Stimulated activated CD4-positive, alpha-beta T cell treated with anti-CD3 and anti-CD28 coated beads, Interleukin-4, amount 100 ng/mL, for 48 hours (primary cell): ENCODE data around the gene TRIM9.

ENCODE experiments used
- DNase-seq, 2 donors: peaks; one replicate each; pipeline ENCODE4 v3.0.0-alpha.2; 2020; ENCODE audit warnings: low read depth in 2 of 2

Gene TRIM9

DNA sequence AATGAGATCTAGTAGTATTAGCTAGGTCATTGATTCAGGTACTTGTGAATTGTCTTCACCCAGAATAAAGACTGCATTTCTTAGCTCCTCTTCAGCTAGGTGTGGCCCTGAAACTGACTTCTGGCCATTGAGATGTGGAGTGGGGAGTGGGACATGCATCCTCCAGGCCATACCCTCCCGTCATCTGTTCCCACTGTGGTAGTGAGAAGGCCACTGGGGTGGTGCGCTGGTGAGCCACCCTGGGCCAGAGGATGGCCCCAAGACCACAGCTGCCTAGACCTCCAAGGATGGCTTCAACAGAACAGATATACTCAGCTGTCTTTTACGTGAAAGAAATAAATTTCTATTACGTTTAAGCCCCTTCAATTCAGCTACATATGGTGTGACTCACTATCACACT, 36.5 kb downstream of the TRIM9 start:
- DNase-seq = no peak

DNA sequence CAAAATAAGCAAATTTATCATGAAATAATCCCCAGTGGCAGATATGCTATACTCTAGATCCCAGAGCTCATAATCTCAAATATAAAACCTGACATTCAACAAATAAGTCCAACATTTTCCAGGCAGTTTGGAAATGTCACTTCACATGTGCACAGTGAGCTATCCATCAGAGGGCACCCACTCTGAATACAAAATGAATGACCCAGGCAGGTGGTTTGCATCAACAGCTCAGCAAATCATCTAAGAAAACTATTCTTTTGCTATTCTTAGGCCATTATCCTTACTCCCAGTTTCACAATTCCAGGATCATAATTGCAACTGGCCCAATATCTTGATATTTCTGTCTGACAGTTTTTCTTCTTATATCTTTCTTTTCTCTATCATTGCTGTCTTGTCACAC, 38.5 kb downstream of the TRIM9 start:
- DNase-seq = no peak

DNA sequence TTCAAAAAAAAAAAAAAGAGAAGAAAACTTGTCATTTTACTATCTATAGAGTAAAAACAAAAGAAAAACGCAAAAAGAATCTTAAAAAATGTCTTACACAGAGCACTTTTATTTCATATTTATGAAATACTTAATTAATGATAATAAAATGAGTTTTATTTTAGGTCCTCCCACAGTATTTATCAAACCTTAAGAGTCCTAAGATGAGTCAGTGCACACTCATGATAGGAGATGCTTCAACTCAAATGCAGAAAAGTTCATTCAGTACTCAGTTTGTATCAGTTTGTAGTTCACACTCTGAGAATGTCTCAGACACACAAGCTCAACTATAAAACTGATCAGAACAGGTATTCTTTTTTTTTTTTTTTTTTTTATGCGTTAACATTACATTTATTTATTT, 41.7 kb downstream of the TRIM9 start:
- DNase-seq = no peak

DNA sequence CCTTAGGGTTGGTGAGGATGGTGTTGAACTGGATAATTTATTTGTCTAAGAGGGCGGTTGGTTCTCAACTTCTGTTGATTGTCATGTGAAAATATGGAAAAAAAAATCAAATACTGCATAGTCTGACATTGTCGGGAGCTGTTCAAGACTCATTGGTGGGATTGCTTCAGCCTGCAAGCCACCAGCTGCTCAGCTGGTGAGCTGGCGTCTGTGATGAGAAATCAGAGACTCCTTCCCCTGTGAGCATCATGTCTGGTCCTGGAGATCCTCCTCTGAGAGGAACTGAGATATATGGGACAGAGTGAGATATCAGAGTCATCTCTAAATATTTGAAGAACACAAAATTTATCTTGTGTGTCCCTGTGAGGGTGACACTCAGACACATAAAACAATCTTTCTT, 49.9 kb downstream of the TRIM9 start:
- DNase-seq = no peak

DNA sequence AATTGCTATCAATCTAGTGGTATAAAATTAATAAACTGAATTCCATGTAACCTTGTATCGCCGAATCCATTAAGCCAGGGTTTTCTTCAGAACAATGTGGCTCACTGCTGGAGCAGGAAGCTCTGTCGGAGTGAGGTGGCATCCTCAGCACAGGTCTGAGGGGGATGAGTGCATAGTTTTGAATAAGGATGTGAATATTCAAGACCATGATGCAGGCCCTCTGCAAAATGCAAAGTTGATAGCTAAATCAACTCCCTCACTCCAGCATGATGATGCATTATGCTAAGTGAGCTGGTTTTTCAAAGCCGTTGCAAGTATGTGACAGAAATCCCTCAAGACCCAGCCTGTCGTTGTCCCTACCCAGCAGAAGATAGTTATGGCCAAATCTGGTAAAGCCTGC, 53.0 kb downstream of the TRIM9 start:
- no peak for DNase-seq

DNA sequence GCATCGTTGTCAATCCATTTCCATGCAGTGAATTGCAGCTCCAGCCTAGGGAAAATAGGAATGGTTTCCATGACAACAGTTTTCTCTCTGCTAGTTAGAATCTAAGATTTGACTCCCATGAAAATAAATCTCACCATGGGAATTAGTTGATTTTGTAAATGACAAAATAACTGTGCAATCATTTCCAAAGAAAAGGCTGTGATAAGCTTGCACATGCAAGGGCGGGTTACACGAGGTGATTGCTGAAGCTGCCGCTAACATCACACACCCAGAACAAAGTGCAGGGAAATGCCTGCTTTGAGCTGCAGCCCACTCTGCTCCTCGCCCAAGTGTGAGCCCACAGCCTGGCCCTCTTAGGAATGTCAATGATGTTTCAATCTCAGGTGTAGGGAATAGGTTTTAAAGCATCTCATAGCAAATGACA, 53.8 kb downstream of the TRIM9 start:
- DNase-seq = no peak

DNA sequence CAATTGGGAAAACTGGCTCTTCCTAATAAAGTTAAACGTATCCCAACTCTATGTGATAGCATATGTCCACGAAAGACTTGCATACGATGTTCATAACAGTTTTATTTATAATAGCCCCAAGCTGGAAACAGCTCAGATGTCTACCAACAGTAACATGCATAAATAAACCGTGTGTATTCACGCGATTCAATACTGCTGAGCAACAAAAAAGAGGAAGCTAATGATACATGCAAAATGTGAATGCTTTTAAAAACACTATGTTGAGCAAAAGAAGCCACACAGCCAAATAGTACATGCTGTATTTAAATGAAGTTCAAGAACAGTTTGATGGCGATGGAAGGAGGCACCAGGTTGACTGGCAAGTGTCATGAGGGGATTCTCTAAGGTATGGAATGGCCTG, 55.7 kb downstream of the TRIM9 start:
- DNase-seq = no peak

DNA sequence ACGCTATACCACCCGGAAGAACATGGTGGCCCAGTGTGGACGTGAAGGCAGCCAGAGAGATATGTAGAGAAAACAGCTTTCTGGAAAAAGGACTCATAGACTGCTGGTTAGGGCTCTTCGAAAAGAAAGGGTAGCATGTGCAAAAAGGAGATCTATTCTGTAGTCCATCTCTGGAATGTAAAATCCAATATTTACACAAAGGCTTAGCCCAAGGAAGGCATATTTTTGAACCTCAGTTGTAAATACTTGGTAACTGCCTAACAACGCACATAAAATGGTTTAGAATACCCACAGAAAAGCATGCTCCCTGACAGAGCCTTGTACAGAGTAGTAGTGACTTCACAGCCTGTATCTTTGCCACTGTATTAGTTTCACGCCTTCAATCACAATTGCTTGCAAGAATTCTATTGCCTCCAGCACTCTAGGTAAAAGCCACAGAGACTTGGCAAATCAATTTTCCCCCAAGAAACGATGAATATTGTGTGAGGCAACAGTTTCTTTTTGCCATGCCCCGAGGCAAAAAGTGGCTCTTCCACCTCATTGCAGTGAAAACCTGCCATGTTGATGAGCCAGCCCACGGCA, 59.2 kb downstream of the TRIM9 start:
- DNase-seq = no peak

DNA sequence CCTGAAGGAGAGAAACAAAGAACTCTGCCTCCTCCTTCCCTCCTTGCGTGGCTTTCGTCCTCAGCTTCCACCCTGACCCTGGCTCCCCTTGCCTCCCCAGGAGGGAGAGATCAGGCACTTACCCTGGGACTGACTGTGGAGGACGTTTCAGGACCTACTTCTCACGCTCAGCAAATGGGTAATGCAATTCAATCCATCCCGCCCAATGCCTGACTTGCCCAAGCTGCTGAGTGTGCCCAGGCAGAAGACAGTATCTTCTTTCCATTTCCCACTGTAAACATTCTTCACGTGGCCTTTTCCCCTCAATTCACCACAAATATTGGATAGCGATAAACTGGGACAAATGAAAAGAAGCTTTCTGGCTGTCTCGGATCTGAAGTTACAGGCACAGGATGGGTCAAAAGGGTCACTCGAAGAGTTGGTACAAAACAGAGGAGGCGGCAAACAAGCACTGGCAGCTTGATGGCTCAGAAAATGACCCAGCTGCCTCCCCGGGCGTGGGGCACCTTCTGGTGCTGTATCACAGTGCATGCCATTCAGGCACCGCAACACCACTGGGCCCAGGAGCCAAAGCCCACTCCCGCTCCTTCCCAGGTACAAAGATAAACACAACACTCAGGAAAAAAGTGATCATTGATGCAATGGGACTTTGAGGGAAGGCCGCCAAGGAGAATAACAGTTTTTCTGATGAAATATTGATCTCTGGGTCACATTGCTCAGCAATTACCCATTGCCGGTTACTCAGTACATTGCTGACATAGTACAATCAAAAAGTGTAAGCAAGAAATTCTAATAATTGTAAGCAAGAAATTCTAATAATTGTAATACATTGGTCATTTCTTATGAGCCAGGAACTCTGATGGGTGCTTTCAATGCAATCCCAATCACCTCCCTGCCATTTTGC, 65.8 kb downstream of the TRIM9 start:
- DNase-seq = no peak

DNA sequence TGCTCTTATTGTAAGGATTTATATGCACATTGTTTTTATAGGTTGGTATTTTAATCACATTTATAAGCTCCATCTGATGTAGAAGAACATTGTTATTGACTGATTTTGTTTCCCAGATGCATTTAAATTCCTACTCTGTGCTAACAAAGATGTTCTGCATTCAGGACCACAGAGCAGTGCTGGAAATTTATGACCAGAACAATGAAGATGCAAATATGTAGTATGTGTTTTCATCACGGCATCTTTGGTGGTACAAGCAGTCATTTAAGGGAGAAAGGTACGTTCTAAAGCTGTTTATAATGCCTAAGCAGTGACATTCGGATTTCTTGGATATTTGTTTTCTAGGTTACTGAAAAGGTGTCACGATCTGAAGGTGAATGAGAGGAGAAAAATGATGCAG, 66.5 kb downstream of the TRIM9 start:
- no peak for DNase-seq

DNA sequence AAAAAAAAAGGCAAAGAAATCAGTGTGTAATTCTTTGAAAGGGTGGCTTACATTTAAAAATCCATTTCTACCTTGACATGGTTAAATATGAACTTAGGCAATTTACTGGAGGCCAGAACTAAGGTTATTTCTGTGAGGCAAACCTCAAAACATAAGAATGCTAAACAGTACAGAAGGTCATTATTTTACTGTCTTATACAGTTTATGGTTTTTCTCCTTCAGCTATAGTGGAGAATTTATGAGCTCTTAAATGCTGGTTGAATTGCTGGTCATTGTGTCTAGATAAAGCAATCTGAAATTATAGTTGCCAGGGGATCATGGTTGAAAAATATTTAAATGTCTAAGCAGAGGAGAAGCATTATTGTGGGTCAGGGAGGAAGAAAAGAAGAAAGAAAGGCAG, 70.5 kb downstream of the TRIM9 start:
- DNase-seq = no peak

DNA sequence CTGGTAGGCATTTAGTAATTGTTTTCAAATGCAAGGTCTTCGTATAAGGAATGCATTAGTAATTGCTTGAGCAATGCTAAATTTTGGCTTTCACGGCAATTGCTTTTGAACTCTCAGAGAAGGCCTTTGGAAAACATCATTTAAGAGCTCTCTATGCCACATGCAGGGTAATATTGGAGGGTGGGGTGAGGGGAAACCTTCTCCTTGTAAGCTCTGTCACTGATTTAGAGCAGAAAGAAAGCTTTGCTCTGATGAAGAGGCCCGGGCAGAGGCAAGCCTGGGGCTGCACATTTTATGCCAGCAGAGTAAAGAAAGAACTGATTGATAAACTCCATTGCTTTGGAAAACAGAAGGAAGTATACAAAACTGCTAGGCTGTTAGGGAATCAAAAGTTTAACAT, 70.9 kb downstream of the TRIM9 start:
- DNase-seq = no peak

DNA sequence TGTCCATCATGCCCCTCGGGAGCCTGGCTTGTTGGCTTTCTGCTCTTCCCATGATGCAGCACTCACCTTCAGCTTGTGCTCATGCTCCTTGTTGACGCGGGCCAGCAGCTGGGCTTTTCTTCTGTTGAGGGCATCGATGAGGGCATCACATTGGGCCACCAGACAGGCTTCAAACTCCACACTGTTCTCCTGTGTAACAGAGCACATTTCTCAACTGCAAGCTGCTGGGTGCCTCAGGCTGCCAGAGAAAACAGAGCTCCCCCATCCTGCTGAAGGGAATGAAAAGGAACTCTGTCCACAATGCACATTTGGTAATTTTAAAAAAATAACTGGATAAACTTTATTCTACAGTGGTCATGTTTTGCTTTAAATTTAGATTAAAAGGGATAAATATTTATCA, 72.1 kb downstream of the TRIM9 start:
- DNase-seq = no peak

DNA sequence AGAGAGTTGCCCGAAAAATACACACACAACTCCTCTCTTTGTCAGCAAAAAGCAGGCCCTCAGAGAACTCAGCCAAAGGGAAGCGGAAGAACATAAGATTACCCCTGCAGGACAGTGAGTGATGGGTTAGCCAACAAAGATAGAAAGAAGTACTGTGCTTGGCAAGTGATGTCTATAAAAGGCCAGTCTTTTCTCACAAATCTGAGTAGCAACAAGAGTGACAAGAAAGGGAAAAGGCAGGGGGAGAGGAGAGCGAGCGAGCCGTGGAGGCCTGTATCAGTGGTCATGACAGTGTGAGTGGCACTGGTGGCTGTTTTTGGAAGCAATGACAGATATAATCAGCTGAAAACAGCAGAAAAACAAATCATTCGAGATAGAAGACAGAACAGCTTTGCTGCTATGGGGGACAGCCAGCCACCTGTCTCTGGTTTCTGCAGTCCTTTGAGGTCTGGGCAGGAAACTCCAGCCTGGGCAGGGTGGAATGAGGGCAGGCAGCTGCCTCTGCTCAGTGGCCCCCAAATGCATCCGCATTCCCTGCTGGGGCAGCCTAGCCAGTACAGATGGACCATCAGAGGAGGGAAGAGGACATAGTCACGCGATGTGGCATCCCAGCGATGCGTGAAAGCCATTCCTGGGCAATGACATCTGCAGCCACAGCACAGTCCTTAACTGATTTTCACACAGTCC, 74.7 kb downstream of the TRIM9 start:
- no peak for DNase-seq

DNA sequence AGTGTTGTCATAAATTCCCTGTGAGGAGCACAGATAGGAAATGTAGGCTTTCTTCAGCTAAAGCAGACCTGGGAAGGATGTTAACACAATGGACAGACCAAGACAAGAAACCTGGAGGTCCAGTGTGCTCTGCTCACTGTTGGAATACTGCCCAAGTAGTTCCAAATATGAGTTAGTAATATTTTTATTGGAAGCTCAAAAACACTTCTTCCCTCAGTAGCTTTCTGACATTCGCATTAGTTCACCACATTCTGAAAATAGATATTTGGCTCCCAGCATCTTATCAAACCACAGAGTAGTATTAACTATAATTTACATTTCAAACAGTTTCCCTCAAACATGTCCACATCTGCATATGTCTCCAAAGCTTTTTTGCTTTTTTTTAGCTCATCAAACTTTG, 75.8 kb downstream of the TRIM9 start:
- DNase-seq = no peak

DNA sequence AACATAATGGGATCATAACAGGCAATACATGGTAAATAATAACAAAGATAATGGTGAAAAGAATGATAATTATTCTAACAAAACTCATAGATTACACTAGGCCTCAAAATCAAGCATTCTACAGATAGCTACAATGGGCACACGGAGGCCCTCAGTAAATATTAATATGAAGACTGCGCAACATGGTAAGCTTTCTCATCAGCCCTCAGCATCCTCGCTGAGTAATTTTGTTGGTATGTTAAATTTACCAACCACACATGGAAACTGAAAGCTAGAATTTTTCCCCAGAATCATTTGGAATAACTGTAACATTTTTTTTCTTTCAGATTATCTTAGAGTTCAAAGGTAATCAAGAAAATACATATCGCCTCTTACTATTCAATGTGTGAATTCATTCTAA, 76.4 kb downstream of the TRIM9 start:
- no peak for DNase-seq

DNA sequence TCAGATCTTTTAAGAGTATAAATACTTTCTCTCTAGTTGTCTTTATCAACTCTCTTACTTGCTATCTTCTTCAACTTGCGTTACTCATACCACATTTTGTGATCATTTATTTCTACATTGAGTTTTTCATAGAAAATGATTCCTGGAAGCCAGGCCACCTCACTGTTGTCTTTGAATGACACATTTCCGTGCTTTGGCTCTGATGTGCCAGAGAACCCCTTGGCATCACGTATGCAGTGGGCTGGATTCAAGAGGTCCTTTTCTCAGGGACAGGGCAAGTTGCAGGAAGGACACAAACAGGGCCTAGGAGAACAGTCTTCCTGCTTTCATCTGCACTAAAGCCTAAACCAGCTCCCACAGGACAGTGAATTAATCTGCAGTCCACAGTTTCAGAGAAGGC, 80.3 kb downstream of the TRIM9 start:
- no peak for DNase-seq

DNA sequence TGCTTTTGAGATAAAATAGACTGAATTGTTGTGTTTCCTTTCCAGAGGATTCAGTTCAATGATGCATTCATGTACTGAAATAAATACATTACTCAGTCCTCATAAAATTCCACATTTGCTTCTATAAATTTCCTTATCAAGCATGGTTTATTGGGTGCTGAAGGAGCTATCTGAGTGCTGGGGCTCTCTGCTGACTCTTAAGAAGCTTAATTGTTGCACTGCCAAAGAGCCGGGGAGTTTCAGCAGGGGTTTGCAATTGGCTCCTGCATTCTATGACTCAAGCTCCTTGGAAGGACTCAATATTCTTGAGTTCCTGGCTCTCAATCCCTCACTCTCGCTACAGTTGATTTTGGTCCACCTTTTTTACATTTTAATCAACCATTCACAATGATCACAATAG, 80.8 kb downstream of the TRIM9 start:
- no peak for DNase-seq

DNA sequence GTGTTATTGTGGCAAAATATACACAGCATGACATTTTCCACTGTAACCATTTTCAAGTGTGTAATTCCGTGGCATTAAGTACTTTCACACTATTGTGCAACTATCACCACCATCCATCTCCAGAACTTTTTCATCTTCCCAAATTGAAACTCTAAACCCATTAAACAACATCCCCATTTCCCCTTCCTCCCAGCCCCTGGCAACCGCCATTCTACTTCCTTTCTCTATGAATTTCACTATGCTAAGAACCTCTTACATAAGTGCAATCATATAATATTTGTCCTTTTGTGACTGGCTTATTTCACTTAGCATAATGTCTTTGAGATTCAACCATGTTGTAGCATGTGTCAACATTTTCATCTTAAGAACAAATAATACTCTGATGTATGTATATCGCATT, 82.8 kb downstream of the TRIM9 start:
- DNase-seq = no peak

DNA sequence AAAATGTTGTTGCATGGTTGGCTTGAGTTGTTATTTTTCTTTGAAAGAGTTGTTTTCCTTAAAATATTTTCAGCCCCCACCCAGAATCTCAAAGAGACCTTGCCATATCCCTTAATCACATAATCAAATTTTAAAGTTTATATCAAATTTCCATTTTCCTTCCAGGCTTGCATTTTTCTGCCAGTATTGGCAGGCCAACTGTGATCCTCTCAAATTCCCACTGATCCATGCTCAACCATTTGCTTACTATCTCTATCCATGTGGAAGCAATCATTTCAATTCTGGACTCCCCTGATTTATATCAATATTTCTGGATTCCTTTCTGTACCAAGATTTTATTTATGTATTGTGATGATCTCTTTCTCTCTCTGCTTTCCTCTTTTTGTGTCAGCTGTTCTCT, 86.5 kb downstream of the TRIM9 start:
- DNase-seq = no peak

DNA sequence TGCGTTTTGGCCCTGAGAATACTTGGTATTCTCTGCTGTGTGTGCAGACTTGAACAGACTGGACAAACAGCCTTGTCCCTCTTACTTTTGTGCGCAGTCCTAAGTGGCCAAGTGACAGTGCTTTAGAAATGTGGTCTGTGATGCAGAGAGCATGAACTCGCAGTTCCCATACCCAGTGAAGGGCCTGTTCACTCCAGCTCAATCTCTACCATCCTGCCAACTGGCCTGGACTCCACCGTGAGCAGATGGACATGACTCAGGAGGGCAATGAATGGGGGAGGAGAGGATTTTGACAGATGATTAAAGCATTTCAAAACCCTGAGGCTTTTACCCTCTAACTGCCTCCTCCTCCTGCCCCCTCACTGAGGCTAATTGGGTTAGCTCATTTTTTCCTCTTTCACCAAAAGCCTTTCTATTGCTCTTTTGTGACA, 88.1 kb downstream of the TRIM9 start:
- no peak for DNase-seq

DNA sequence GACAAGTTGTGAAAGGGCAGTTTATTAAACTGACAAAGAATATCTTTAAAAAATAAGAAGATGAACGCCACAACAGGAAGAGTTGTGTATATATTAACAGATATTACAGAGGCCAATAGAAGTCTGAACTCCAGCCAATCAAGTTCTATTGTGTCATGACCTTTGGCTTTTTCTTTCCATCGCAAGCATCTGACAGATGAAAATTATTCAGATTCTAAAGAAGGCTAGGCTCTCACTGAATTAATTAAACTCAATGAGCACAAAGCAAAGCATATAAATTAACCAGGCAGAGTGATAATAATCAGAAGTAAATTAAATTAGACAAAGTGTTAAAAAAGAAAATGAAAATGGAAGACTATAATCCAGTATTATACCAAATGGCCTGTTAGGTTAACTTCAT, 88.6 kb downstream of the TRIM9 start:
- DNase-seq = no peak
